SKM-1 (cell line): ENCODE data around the gene BNIP2.
"Not testable (repeated sequence)": the region's sequence is repeated elsewhere in the genome, so short reads cannot be mapped to it uniquely, and the experiment has no call there.

Source experiments
- DNase-seq: peaks from one replicate; lab custom pipeline; 2025; ENCODE audit not compliant: unreplicated experiment; lab: John Stamatoyannopoulos, UW

The BNIP2 gene

DNA sequence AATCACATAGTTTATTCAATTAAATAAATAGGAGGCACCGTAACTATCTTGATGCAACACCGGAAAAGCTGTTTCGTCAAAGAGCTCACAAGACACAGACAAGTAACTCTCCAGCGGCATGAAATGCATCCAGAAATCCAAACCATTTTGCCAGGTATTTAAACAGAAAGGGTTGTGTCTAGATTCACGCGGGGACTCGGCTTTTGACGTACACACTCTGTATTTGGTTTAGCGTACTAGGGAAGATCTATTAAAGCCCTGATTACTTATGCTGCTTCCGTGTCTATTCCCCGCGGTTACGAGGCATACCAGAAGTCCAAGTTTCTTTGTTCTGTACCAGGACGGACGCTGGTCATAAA is 718 bp downstream of the BNIP2 start:
- DNase-seq, result peak; percentile 22

DNA sequence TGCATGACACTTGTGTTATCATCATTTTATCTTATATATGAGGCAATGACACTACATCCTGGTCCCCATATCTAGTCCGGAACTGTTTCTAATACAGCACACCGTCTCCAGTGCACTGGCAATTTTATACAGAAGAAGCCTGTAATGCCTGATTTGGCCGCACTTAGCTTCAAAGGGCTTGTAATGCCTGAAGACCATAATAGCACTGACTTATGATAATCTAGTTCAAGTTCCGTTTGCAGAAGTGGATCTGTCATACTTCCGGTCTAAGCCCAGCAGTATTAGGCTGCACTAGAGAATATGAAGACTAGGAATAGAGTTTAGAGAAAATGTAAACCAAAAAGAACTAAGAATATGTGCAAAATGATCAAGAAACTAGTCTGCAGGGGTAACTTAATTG is 1.3 kb downstream of the BNIP2 start:
- DNase-seq, result peak; percentile 50

DNA sequence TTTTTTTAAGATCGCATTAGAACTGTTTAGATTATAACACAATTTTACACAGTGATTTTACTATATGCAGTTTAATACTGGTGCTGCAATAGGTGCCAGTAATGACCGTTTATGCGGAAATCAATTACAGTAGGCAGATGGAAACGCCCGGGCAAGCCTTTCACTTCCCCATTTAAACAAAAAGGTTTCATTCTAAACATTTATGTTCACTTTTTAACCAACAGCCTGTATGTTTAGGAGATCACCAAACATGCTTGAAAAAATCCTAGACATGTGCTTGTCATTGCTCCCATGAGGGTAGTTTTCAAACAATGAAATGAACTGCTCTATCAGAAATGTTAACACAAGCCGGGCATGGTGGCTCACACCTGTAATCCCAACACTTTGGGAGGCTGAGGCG is 2.7 kb downstream of the BNIP2 start:
- peak; percentile 43 for DNase-seq

DNA sequence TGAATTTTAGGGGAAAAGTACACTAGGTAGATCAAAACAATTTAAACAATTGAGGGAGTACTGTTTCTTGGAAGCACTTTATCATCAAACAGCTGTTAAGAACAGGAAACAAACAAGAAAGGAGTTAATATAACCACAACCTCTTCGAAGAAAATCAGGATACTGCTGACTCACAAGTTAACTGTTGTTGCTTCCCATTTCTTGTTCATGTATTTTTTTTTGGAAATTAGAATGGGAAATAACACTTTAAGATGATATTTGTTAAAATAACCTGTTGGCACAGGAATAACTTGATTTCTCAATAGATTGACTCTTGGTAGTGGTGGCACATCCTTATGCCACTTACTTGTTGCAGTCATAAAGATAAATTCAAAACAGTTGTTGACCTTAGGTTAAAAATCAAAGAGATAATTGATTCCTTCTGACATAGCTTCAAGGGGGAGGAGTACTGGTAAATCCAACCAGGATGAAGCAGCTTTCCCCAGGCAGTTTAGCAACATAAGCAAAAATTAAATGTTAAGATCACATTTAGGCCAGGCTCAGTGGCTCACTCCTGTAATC is 3.3 kb downstream of the BNIP2 start:
- no peak for DNase-seq

DNA sequence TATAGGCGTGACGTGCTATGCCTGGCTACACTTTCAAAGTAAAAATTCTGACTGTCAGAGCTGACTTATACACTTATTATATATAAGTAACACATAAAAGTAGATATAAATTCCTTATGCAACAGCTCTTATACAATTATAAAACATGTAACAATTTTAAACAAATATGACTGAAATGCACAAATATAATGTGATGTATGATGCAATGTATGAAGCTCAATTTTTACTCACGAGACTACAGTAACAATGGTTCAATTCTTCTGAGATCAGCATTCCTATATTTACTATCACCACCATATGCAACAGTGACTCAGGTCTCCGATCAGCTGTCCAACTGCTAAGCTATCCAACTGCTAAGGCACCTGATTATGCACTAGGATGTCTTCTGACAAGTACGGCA is 8.2 kb downstream of the BNIP2 start:
- no peak for DNase-seq

DNA sequence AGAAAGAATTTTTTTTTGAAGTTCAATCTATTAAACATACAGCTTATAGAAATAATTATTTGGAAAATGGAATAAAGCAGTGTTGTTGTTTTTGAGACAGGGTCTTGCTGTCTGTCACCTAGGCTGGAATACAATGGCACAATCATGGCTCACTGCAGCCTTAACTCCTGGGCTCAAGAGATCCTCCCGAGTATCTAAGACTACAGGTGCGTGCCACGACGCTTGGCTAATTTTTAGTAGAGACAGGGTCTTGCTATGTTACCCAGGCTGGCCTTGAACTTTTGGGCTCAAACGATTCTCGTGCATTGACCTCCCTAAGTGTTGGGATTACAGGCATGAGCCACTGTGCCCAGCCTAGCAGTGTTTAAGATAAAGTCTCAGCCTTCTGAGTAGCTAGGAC is 8.8 kb downstream of the BNIP2 start:
- no peak for DNase-seq

DNA sequence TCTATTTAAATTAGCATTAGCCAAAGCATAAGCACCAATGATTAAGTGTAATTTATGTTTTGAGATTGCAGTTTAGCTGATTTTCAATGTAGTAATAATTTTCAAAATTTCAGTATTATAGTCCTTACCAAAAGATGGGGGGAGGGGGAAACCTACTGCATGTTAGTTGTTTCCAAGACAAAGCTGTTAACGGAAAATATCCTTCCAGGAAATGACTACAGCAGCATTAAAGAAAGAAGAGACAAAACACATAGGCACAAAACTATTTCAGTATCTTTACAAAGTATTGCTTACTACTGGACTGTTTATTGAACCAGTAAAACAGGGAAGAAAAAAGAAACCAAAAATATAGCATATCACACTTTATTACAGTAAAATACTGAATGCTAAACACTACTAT is 10.5 kb downstream of the BNIP2 start:
- DNase-seq, result no peak

DNA sequence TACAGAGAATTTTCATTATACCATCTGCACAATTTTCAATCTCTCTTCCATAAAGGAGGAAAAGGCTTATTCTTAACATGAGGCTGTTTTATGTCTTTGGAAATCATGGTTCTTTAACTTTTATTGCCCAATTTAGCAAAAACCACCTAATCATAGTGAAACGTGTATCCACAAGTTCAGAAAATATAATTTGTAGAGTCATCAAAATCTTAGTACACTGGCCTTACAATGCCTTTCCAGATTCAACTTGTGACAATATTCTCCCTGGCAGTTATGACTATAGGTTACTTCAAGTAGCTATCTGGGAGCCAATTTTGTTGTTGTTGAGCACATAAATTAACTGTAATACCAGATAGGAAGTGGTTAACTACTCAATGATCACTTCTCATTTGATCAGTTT is 10.9 kb downstream of the BNIP2 start:
- DNase-seq, result no peak

DNA sequence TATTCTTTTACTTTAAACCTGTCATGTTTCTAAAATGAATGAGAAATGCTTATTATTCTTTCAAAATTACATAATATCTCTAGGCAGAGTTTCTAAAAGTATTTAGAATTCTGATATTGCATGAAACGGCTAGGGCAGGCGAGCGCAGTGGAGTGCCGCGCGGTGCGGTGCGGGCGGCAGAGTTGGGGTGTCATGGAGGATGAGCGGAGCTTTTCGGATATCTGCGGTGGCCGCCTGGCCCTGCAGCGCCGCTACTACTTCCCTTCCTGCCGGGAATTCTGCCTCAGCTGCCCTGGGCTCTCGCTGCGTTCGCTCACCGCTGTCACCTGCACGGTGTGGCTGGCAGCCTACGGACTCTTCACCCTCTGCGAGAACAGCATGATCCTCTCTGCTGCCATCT is 12.6 kb downstream of the BNIP2 start:
- no peak for DNase-seq

DNA sequence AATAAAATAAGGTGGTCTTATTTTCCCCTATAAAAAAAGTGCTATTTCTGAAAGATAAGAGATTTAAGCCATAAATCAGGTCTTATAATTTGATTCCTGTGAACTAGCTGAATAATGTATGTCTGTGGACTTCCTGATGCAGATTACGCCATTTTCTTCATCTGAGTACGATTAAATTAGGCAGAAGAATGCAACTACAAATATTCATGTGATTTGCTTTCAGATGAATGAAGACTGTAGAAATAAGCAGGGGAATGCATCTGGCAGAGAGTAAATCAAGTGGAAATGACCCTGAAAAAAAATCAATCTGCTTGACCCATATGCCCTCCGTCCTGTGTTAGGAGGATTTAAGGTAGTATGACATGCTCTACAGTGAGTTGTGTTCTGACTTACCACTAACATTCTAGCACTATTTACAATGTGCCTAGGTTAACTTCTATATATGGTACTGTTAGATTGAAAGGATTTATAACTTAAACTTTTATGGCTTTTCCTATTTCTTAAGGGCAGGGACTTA is 14.7 kb downstream of the BNIP2 start:
- DNase-seq, result no peak

DNA sequence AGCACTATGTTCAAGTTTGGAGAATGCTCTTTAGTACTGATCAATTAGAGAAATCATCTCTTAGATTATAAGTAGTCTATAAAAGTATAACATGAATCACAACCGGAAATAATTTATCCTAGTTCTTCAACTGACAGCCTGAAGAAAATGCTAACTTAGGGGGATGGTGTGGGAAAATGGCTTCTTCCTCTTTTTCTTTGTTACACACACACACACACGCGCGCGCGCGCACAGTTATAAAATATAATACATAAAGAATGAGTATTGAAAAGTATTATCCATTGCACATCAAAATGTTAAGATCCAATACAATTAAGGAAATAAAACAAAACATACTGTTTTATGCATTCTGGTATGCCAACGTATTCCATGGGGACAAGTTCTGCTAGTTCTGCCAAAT is 20.6 kb downstream of the BNIP2 start:
- DNase-seq, result no peak

DNA sequence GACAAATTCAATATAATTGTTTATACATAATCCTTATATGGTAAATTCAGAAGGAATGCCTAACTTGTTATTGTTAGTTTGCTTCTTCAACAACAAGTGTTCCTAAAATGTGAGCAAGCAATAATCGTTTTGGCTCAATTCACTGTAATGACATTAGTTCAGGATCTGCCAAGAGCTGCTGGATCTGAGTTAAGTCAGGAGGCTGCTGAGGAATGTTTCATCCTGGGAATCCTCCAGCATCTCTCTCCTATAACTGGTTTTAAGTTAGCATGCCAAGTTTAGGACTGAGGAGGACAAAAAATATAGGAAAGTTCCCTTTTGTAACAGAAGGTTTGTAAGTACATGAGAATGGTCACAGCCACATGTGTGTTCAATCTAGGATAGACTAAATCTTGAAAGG is 26.9 kb downstream of the BNIP2 start:
- no peak for DNase-seq

DNA sequence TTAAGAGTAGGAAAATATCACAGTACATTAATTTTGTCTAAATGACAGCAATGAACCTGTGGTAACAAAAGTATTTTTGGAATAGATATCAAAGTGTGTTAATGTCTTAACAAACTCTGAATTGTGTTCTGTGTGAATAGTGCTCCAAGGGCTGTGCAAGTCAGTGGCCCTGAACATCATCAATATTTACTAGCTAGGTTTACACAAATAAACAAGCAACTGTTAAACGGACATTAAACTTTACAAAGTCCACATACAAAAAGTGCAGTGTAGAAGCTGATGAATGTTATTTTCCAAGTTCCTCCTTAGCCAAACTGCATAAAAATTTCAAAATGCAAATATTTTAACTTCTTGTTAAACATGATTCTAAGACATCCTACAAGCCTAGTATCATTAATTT is 29.8 kb downstream of the BNIP2 start:
- DNase-seq, result no peak

DNA sequence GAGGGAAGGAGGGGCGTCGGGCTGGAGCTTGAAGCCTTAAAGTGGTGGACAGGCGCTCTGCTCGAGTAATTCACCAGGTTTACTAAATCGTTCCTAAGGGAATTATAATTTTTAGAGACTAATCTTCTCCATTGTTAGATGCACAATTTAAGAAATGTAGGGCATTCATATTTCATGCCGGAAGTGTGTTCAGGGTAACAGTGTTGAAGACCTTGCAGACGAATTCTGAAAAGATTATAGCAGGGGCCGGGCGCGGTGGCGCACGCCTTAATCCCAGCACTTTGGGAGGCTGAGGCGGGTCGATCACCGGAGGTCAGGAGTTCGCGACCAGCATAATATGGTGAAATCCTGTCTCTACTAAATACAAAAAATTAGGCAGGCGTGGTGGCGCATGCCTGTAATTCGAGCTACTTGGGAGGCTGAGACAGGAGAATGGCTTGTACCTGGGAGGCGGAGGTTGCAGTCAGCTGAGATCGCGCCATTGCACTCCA is 31.4 kb downstream of the BNIP2 start:
- no peak for DNase-seq

DNA sequence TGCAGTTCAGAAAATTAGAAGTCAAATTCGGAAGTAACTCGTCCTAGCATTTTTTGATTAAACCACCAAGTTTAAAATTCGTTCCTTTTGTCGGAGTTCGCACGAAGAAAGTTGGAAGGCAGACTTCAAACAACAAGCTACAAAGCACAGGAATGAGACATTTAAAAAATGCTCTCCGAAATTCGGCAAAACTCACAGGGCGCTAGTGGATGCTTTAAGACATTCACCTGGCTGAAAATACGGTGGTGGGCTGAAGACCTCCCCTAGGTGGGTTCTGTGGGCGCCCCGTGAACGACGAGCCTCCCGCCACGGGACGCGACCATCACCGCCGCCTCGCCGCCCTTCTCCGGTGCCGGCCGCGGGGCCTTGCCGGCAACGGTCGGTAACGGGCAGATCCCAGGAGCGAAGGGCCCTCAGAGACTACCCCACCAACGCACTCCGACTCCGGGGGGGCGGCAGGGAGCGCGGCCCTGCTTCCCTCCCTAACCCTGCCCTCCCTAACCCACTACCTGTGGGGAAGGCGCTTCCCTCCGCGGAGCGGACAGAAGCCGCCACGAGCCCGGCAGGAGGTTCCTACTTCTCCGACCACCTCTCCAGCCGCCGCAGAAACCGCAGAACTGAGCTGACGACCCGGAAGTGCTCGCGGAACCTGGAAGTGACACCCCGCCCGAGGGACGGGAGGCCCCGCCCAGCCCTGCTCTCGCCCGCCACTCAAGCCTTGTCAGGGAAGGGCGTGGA is 32.1 kb downstream of the BNIP2 start, which contains the start of gene GTF2A2:
Gene GTF2A2 (minus strand): TSS at position 619 of the 738 bp plus-strand sequence. CDS start 5,238 bp downstream, outside the sequence.
- peak; percentile 91 for DNase-seq

DNA sequence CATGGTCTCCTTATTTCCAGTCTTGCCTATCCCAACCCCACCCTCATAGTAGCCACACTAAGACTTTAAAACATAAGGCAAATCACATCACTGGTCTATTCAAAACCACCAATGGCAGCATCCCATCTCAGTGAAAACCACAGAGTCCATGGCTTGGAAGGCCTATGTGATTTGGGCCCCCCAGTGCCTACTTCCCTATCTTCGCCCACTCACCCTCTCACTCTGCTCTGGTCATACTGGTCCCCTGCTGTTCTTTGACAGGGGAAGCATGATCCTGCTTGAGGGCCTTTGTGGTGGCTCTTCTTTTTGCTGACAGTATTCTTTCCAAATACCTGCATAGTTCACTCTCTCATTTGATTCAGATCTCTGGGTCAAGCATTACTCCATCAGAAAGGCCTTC is 35.1 kb downstream of the BNIP2 start:
- no peak for DNase-seq

DNA sequence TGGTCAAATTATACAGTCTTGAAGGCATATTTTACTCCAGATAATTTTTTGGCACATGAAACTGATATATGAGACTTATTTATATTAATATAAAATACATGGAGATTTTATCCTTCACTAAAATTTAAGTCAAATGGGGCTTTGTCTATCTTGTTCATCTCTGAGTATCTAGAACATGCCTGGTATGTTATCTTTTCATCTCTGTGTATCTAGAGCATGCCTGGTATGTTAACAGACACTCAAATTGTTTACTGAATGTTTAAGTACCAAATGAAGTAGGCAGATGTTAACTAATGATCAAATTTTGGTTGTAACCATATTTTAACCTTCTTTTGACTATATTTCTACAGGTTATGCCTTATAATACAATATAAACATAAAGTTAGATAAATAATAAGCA is 39.5 kb downstream of the BNIP2 start:
- no peak for DNase-seq

DNA sequence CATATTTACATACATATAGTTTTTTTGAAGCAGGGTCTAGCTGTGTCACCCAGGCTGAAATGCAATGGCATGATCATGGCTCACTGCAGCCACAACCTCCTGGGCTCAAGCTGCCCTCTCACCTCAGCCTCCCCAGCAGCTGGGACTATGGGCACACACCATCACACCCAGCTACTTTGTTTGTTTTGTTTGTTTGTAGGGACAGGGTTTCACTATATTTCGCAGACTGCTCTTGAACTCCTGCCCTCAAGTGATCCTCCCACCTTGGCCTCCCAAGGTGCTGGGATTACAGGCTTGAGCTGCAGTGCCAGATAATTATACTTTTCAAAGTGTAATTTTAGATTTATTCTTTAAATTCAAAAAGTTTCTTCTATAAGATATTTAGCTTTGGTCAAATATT is 42.0 kb downstream of the BNIP2 start:
- no peak for DNase-seq

DNA sequence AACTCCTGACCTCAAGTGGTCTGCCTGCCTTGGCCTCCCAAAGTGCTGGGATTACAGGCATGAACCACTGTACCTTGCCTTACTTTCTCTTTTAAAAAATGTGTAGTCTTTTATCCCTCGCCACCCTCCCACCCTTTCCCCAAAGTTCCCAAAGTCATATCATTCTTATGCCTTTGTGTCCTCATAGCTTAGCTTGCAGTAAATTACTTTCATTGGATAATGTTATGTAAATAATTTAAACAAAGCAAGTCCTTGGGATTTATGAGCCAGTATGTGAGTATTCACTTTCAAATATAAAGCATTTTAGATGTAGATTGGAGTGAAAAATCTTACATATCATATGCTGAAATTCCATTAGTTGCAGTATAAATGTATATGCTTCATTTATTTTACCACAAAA is 42.8 kb downstream of the BNIP2 start:
- no peak for DNase-seq

DNA sequence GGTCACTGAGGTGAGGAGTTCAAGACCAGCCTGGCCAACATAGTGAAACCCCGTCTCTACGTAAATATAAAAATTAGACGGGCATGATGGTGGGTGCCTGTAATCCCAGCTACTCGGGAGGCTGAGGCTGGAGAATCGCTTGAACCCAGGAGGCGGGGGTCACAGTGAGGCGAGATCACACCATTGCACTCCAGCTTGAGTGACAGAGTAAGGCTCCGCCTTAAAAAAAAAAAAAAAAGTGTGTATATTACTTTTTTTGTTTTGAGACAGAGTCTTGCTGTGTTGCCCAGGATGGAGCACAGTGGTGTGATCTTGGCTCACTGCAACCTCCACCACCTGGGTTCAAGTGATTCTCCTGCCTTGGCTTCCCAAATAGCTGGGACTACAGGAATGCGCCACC is 43.3 kb downstream of the BNIP2 start:
- DNase-seq, result not testable (repeated sequence)

DNA sequence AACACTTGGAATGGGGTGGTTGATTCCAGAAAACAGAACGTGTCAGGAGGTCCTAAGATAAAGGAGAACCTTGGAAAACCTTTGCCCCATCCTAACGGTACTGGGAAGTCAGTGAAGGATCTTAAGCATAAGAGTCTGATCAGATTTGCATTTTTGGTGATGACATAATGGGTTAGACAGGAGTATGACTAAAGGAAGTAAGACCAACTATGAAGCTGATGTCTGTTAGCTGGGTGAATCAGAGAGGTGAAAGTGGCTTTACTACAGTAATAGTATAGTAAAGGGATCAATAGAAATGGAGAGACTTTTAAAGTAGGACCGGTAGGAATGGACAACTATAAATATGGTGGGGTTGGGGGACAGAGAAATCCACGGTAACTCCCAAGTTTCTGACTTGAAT is 44.4 kb downstream of the BNIP2 start:
- DNase-seq, result no peak

DNA sequence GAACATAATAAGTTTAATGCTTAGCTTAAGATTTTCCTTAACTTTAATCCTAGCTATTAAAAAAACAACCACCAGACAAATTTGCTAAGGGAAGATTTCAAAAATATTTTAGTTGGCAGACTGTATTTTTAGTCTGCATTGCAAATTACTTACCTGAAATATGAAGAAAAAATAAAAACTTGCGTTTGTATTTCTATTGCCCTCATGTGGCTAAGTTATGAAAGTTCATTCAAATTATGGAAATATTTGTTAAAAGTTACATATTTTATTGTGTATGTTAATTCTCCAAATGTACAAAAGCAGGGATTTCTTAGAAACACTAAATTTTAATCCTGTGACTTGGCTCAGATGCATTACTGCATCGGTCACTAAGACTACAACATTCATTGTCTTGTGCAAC is 46.8 kb downstream of the BNIP2 start:
- no peak for DNase-seq

DNA sequence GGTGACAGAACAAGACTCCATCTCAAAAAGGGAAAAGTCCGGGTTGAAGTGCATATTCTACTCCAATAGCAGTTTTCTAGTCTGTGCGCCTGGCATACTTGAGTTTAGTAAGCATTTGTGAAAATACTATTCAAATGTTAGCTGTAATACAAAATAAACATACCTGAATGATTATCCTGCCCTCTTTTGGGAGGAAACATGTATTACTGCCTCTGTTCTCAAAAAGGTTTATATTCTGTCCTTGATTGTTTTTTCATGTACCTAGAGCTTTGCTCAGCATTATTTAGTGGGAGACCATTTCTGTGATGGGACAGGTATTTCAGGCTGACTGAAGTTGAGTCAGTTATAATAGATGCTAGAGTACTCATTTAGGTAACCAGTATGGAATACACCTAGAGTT is 51.6 kb downstream of the BNIP2 start:
- not testable (repeated sequence) for DNase-seq
